ENCODE measurements around the gene LPAR6.

Gene LPAR6

GRCh38 chr13:48397744-48398143 lies 15.2 kb downstream of the LPAR6 start:
- no peak for DNase-seq (ENCODE audit: low read depth)
- H3K4me3 ChIP-seq (ENCODE audit: low read depth, low read length): no peak overlapping the region
- no peak for TF ChIP-seq CTCF (IDR thresholded peaks at IDR 0.05; ENCODE audit: low read depth, low read length, missing control alignments)

- DNase-seq (ENCODE audit: low read depth): no peak
- H3K4me3 ChIP-seq (ENCODE audit: low read depth, low read length): no peak overlapping the region
- TF ChIP-seq CTCF (IDR thresholded peaks at IDR 0.05; ENCODE audit: low read depth, low read length, missing control alignments): no peak
Measured at GRCh38 chr13:48393698-48394085, 19.2 kb downstream of the LPAR6 start.

GRCh38 chr13:48393030-48393697 lies 19.7 kb downstream of the LPAR6 start:
- no peak for DNase-seq (ENCODE audit: low read depth)
- TF ChIP-seq CTCF (IDR thresholded peaks at IDR 0.05; ENCODE audit: low read depth, low read length, missing control alignments): no peak
- H3K4me3 ChIP-seq (ENCODE audit: low read depth, low read length): no peak overlapping the region

GRCh38 chr13:48391257-48391656 lies 21.7 kb downstream of the LPAR6 start:
- no peak for DNase-seq (ENCODE audit: low read depth)
- H3K4me3 ChIP-seq (ENCODE audit: low read depth, low read length): no peak overlapping the region
- TF ChIP-seq CTCF (IDR thresholded peaks at IDR 0.05; ENCODE audit: low read depth, low read length, missing control alignments): no peak

- TF ChIP-seq CTCF (IDR thresholded peaks at IDR 0.05; ENCODE audit: low read depth, low read length, missing control alignments): no peak
- H3K4me3 ChIP-seq (ENCODE audit: low read depth, low read length): no peak overlapping the region
- DNase-seq (ENCODE audit: low read depth): no peak
Measured at GRCh38 chr13:48386816-48387215, 26.1 kb downstream of the LPAR6 start.

- H3K4me3 ChIP-seq (ENCODE audit: low read depth, low read length): no peak overlapping the region
- DNase-seq (ENCODE audit: low read depth): no peak
- no peak for TF ChIP-seq CTCF (IDR thresholded peaks at IDR 0.05; ENCODE audit: low read depth, low read length, missing control alignments)
Measured at GRCh38 chr13:48383384-48383783, 29.5 kb downstream of the LPAR6 start.

GRCh38 chr13:48380581-48380980 lies 32.3 kb downstream of the LPAR6 start:
- no peak for TF ChIP-seq CTCF (IDR thresholded peaks at IDR 0.05; ENCODE audit: low read depth, low read length, missing control alignments)
- no peak for DNase-seq (ENCODE audit: low read depth)
- no peak overlapping the region for H3K4me3 ChIP-seq (ENCODE audit: low read depth, low read length)

Data from GM12864 (cell line).